Measurements from ENCODE around the gene ST3GAL3. TPM values are rescaled to one million over a fixed set of nuclear protein-coding genes. Genes with fewer than 3 reads are reported as not detected.
A peak's percentile ranks its signal among the peaks of the same experiment; 100 is the strongest.

ST3GAL3 gene
- total RNA-seq, 2 experiments from 2014 or later, result 18.1 to 26.7 TPM

DNA sequence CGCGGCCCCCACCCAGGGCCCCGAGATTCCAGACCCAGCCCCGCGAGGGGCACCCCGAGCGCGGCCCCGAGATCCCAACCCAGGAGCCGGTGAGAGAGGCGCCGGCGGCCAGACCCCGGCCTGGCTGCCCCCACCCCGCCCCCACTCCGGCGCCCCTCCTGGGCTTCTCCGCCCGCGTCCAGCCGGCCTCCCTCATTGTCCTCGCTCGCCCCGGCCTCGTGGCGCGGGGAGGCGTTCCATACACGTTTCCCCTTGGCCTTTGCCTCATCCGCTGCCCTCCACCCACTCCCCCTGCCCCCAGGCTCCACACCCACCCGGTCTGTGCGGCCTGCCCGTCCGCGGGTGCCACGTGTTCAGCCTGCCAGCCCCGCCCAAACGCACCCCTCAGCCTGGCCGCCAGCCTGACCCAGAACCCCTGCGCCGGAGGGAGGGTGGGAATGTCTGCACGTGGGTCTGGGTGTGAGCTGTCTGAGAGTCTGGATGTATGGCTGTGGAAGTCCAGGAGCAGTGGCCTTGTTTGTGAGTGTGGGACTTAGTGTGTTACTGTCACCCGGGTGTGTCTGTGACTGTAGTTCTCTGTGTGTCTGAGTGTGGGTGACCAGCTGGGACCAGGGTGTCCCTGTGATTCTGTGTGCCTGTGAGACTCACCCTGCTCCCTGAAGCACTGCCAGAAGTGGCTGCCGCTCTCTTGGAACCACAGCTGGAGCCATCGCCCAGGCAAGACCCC is 272.4 kb downstream of the ST3GAL3 start:
- Mint-ChIP-seq H3K4me3 (peak overlapping the region; percentile 81), H3K27me3 (no peaks in the 10 kb centered on the region), H3K36me3 (peaks cover 17% of the 10 kb centered on the region), H3K4me1 (peaks cover 42% of the 10 kb centered on the region), H3K9me3 (ENCODE audit: low read depth) (no peaks in the 10 kb centered on the region), H3K27ac (peak overlapping the region; percentile 77)
- DNase-seq (peak; percentile 59), ATAC-seq (peak; percentile 28)
- CTCF ChIA-PET, result no interaction called here

DNA sequence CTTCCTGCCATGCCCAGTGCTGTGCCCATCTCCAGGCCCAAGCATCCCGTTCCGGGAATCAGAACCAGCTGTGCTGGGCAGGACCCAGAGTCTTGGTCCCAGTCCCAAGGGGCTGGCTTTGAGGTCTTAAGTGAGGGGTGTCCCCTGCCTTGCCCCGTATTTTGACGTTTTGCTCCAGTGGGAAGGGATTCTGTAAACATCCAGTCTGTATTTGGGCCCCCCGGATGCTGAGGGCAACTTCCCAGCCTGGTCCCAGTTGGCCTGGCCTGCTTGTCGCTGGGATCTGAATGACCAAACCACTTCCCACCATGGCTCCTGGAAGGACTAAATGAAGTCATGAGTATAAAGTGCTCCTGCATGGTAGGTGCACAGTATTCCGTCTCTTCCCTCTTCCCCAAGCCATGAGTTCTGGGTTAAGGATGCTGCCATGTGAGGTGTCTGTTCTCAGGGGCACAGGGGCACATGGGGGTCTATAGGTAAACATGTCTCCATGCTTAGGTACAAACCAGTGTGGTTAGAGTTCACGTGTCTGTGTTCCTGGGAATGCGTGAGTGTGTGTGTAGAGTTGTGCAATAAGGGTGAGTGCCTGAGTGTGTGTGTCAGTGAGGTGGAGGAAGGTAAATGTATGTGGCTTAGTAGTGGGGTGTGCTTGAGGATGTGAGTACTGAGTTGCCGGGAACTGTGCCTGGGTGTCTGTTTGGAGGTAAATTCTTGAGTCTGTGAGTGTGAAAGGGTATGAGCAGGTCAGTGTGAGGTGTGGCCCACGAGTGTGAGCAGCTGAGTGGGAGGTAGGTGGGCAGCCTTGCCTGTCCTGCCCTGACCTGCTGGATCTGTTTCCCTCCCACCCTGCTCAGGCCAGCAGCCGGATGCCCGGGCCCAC is 273.2 kb downstream of the ST3GAL3 start:
- H3K4me1 Mint-ChIP-seq, result peaks cover 42% of the 10 kb centered on the region
- peaks cover 17% of the 10 kb centered on the region for H3K36me3 Mint-ChIP-seq
- H3K27me3 Mint-ChIP-seq, result no peaks in the 10 kb centered on the region
- H3K27ac Mint-ChIP-seq, result no peak overlapping the region
- ATAC-seq (no peak), DNase-seq (no peak)
- H3K4me3 Mint-ChIP-seq, result peak overlapping the region; percentile 81
- CTCF ChIA-PET, result interaction anchor here (0.5 kb wide), 1 partner anchor 325 kb away, joined by 3 read pairs; no protein-coding TSS in a partner anchor
- no peaks in the 10 kb centered on the region for H3K9me3 Mint-ChIP-seq (ENCODE audit: low read depth)

Small RNA genes within 50 kb of the gene (microRNA-seq; reads per million reads assigned to microRNA genes)
- not detected for gene MIR6079

Other genes starting within 250 kb of the ST3GAL3 start
- under 1 TPM; 0.23 to 0.41 TPM for gene PTPRF, start 176.7 kb upstream of the ST3GAL3 start, total RNA-seq
- gene KDM4A, start 57.4 kb upstream of the ST3GAL3 start, total RNA-seq, result 10 to 100 TPM; 39.8 to 40.1 TPM
- not detected for gene ARTN, start 226.3 kb downstream of the ST3GAL3 start, total RNA-seq
- 10 to 100 TPM; 25.3 to 29.4 TPM for gene IPO13, start 239.4 kb downstream of the ST3GAL3 start, total RNA-seq

Measured in activated CD8-positive, alpha-beta memory T cell treated with anti-CD3 and anti-CD28 coated beads, Interleukin-2, amount 10 ng/mL, durations not matched to agents 7 days and 5 days (primary cell).